ENCODE measurements around the gene ZNF346. TPM values are rescaled to one million over a fixed set of nuclear protein-coding genes. Genes with fewer than 3 reads are reported as not detected.

Gene ZNF346
- total and polyA plus RNA-seq, 10 donors = 5.9 to 36.3 (median 25.6) TPM

- WGBS, 5 donors = 91 to 96% (median 95%) methylated on average over 4 of the region's 4 CpGs
- no peaks in the 10 kb centered on the region for H3K9me3 ChIP-seq
- H3K27ac ChIP-seq = no peak overlapping the region
These were observed 7.3 kb upstream of the ZNF346 start for GRCh38 chr5:177015156-177015555.

GRCh38 chr5:177018341-177018740 is 4.2 kb upstream of the ZNF346 start:
- TF ChIP-seq, protein P1, sequence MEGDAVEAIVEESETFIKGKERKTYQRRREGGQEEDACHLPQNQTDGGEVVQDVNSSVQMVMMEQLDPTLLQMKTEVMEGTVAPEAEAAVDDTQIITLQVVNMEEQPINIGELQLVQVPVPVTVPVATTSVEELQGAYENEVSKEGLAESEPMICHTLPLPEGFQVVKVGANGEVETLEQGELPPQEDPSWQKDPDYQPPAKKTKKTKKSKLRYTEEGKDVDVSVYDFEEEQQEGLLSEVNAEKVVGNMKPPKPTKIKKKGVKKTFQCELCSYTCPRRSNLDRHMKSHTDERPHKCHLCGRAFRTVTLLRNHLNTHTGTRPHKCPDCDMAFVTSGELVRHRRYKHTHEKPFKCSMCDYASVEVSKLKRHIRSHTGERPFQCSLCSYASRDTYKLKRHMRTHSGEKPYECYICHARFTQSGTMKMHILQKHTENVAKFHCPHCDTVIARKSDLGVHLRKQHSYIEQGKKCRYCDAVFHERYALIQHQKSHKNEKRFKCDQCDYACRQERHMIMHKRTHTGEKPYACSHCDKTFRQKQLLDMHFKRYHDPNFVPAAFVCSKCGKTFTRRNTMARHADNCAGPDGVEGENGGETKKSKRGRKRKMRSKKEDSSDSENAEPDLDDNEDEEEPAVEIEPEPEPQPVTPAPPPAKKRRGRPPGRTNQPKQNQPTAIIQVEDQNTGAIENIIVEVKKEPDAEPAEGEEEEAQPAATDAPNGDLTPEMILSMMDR (IDR thresholded peaks at IDR 0.05 in 8 of 11, conservative IDR thresholded peaks at IDR 0.05 in 3 of 11) = no peak
- TF ChIP-seq POLR2A (IDR thresholded peaks at IDR 0.05) (no peak), POLR2AphosphoS5 (IDR thresholded peaks at IDR 0.05) (no peak)
- no peaks in the 10 kb centered on the region for H3K36me3 ChIP-seq
- no peak overlapping the region for H3K27ac ChIP-seq
- no peaks in the 10 kb centered on the region for H3K27me3 ChIP-seq (replicated peaks in 1 of 7)
- no peak overlapping the region for H3K4me3 ChIP-seq
- no peak for DNase-seq
- intact Hi-C loops (cut with DNase I; ENCODE audit: low total_unique reads) = no loop called here
- no peaks in the 10 kb centered on the region for H3K9me3 ChIP-seq
- WGBS, 5 donors = 89 to 96% (median 92%) methylated on average over 2 of the region's 2 CpGs
- peaks cover 2 to 18% (median 12%) of the 10 kb centered on the region in 6 donors for H3K4me1 ChIP-seq

More at GRCh38 chr5:177015156-177015555, 7.3 kb upstream of the ZNF346 start:
- Histone ChIP-seq H3K4me1 (no peaks in the 10 kb centered on the region), H3K36me3 (no peaks in the 10 kb centered on the region), H3K27me3 (replicated peaks in 1 of 7) (no peaks in the 10 kb centered on the region), H3K4me3 (no peak overlapping the region)
- DNase-seq = no peak
- intact Hi-C loops (cut with DNase I; ENCODE audit: low total_unique reads) = no loop called here
- no peak for TF ChIP-seq POLR2A (IDR thresholded peaks at IDR 0.05)
- TF ChIP-seq, protein P1 (IDR thresholded peaks at IDR 0.05 in 8 of 11, conservative IDR thresholded peaks at IDR 0.05 in 3 of 11) = no peak
- no peak for TF ChIP-seq POLR2AphosphoS5 (IDR thresholded peaks at IDR 0.05)

DNA sequence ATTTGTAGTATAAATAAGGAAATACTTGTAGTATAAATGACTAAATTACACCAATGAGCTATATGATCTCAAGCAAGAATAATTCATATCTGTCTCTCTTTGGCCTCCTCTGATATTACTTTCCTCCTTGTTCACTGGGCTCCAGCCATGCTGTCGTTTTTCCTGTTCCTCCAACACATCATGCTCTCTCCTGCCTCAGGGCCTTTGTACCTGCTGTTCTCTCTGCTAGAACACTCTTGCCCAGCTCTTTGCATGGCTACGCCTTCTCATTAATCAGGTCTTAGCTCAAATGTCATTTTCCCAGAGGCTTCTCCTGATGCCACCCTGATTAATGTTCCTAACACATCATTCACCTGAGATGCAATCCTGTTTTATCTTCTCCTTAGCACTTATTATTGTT is 2.5 kb upstream of the ZNF346 start:
- Histone ChIP-seq H3K36me3 (no peaks in the 10 kb centered on the region), H3K4me3 (no peak overlapping the region), H3K27ac (no peak overlapping the region), H3K4me1 (peaks cover 7 to 33% (median 22%) of the 10 kb centered on the region in 6 donors), H3K9me3 (no peaks in the 10 kb centered on the region), H3K27me3 (replicated peaks in 1 of 7) (no peaks in the 10 kb centered on the region)
- no peak for TF ChIP-seq POLR2AphosphoS5 (IDR thresholded peaks at IDR 0.05)
- intact Hi-C loops (cut with DNase I; ENCODE audit: low total_unique reads) = no loop called here
- 94 to 98% (median 97%) methylated on average over 2 of the region's 2 CpGs for WGBS, 5 donors
- DNase-seq = no peak

- Histone ChIP-seq H3K9me3 (no peaks in the 10 kb centered on the region), H3K27me3 (replicated peaks in 1 of 7) (no peaks in the 10 kb centered on the region), H3K27ac (peak overlapping the region; percentile 83 to 92 (median 89)), H3K4me3 (peak overlapping the region; percentile 71 to 99 (median 84)), H3K36me3 (peaks cover 0 to 22% (median 2%) of the 10 kb centered on the region in 6 donors), H3K4me1 (peaks cover 7 to 44% (median 25%) of the 10 kb centered on the region in 6 donors)
- intact Hi-C loops (cut with DNase I; ENCODE audit: low total_unique reads) = no loop called here
- TF ChIP-seq, protein P1 (IDR thresholded peaks at IDR 0.05 in 8 of 11, conservative IDR thresholded peaks at IDR 0.05 in 3 of 11) = no peak
- TF ChIP-seq POLR2A (IDR thresholded peaks at IDR 0.05) (no peak), POLR2AphosphoS5 (IDR thresholded peaks at IDR 0.05) (no peak)
- DNase-seq = no peak
- 22 to 32% (median 26%) methylated on average over 6 of the region's 6 CpGs for WGBS, 5 donors
These were observed 788 bp downstream of the ZNF346 start for GRCh38 chr5:177023303-177023664.

- Histone ChIP-seq H3K27ac (peak overlapping the region in 1 of 8 donors; percentile 44), H3K4me3 (no peak overlapping the region), H3K36me3 (peaks cover 0 to 31% (median 6%) of the 10 kb centered on the region in 6 donors), H3K9me3 (no peaks in the 10 kb centered on the region), H3K27me3 (replicated peaks in 1 of 7) (no peaks in the 10 kb centered on the region), H3K4me1 (peaks cover 7 to 44% (median 25%) of the 10 kb centered on the region in 6 donors)
- TF ChIP-seq POLR2AphosphoS5 (IDR thresholded peaks at IDR 0.05) (no peak), POLR2A (IDR thresholded peaks at IDR 0.05) (no peak)
- TF ChIP-seq, protein P1 (IDR thresholded peaks at IDR 0.05 in 8 of 11, conservative IDR thresholded peaks at IDR 0.05 in 3 of 11) = no peak
- intact Hi-C loops (cut with DNase I; ENCODE audit: low total_unique reads) = no loop called here
- 88 to 100% (median 97%) methylated on average over 1 of the region's 1 CpG for WGBS, 5 donors
- DNase-seq = no peak
These were observed 2.1 kb downstream of the ZNF346 start for GRCh38 chr5:177024559-177024958.

All from spleen (tissue), 11 donors.